Liver (tissue), 9 donors: Measurements from ENCODE around the gene DIPK2A. TPM values are rescaled to one million over a fixed set of nuclear protein-coding genes. Genes with fewer than 3 reads are reported as not detected.

Source experiments
- DNase-seq: peaks from one replicate; pipeline ENCODE4 v3.0.0-alpha.2; 2017; ENCODE audit warnings: low spot score
- H3K27ac ChIP-seq, 2 donors: one replicate each; pipeline ENCODE4 v1.7.0; 2013; ENCODE audit warnings: inconsistent platforms in 2 of 2, low read length in 2 of 2, control low read depth in 1 of 2, low read depth in 1 of 2, mild to moderate bottlenecking in 1 of 2
- H3K27me3 ChIP-seq, 4 donors: one replicate each; pipeline versions ENCODE4 v1.6.1 to v1.7.0; 2013; ENCODE audit warnings: low read length in 3 of 4, inconsistent platforms in 1 of 4, mild to moderate bottlenecking in 1 of 4, moderate library complexity in 1 of 4; ENCODE audit not compliant: control insufficient read depth in 4 of 4, insufficient read depth in 4 of 4
- H3K36me3 ChIP-seq, 4 donors: one replicate each; pipeline versions ENCODE4 v1.6.1 to v1.7.0; 2013; ENCODE audit warnings: low read length in 3 of 4, mild to moderate bottlenecking in 3 of 4, low read depth in 1 of 4, moderate library complexity in 1 of 4; ENCODE audit not compliant: control insufficient read depth in 4 of 4, insufficient read depth in 3 of 4
- H3K4me1 ChIP-seq, 4 donors: one replicate each; pipeline versions ENCODE4 v1.6.1 to v1.7.0; 2013; ENCODE audit warnings: low read length in 3 of 4, mild to moderate bottlenecking in 3 of 4, moderate library complexity in 1 of 4; ENCODE audit not compliant: control insufficient read depth in 4 of 4, insufficient read depth in 4 of 4
- H3K4me3 ChIP-seq, 3 donors: one replicate each; pipeline versions ENCODE4 v1.6.1 to v1.7.0; 2013; ENCODE audit warnings: low read length in 3 of 3, control low read depth in 1 of 3, low read depth in 1 of 3, mild to moderate bottlenecking in 1 of 3
- H3K9ac ChIP-seq, 2 donors: one replicate each; pipeline ENCODE4 v1.7.0; 2013; ENCODE audit warnings: low read length in 2 of 2, mild to moderate bottlenecking in 2 of 2, moderate library complexity in 2 of 2, control low read depth in 1 of 2, low read depth in 1 of 2
- H3K9me3 ChIP-seq, 4 donors: one replicate each; pipeline versions ENCODE4 v1.6.1 to v1.7.0; 2013; ENCODE audit warnings: low read length in 3 of 4; ENCODE audit not compliant: control insufficient read depth in 4 of 4
- CTCF ChIP-seq: fragments of 150-350 bp; IDR thresholded peaks from 2 replicates; pipeline ENCODE4 v1.5.1; 2017; ENCODE audit warnings: improper control_type of control experiment, low read depth, low read length; ENCODE audit not compliant: missing input control
- EGR1 ChIP-seq, 2 donors: IDR thresholded peaks; 2 replicates each; pipeline ENCODE4 v1.6.1; 2016 to 2018; ENCODE audit warnings: antibody characterized with exemption in 2 of 2, low read depth in 2 of 2
- FOXA1 ChIP-seq: IDR thresholded peaks from 2 replicates; pipeline ENCODE4 v1.6.1; 2016; ENCODE audit warnings: antibody characterized with exemption
- FOXA2 ChIP-seq: IDR thresholded peaks from 2 replicates; pipeline ENCODE4 v1.6.1; 2016; ENCODE audit warnings: antibody characterized with exemption
- GABPA ChIP-seq, 2 donors: IDR thresholded peaks in 1 of 2; conservative IDR thresholded peaks in 1 of 2; 2 replicates each; pipeline ENCODE4 v1.6.1; 2016; ENCODE audit warnings: antibody characterized with exemption in 2 of 2, mild to moderate bottlenecking in 1 of 2, moderate library complexity in 1 of 2
- HNF4A ChIP-seq, 2 donors: conservative IDR thresholded peaks; 2 replicates each; pipeline ENCODE4 v1.6.1; 2016; ENCODE audit warnings: antibody characterized with exemption in 2 of 2, mild to moderate bottlenecking in 2 of 2
- HNF4G ChIP-seq: IDR thresholded peaks from 2 replicates; pipeline ENCODE4 v1.6.1; 2016; ENCODE audit warnings: antibody characterized with exemption
- JUND ChIP-seq, 2 donors: IDR thresholded peaks; 2 replicates each; pipeline ENCODE4 v1.6.1; 2016; ENCODE audit warnings: antibody characterized with exemption in 2 of 2
- NR2F2 ChIP-seq: IDR thresholded peaks from 2 replicates; pipeline ENCODE4 v1.6.1; 2016; ENCODE audit warnings: antibody characterized with exemption
- RAD21 ChIP-seq, 2 donors: IDR thresholded peaks; 2 replicates each; pipeline ENCODE4 v1.6.1; 2016; ENCODE audit warnings: antibody characterized with exemption in 2 of 2, mild to moderate bottlenecking in 2 of 2
- RXRA ChIP-seq, 2 donors: IDR thresholded peaks; 2 replicates each; pipeline ENCODE4 v1.6.1; 2017 to 2018; ENCODE audit warnings: antibody characterized with exemption in 2 of 2, mild to moderate bottlenecking in 1 of 2
- SP1 ChIP-seq: IDR thresholded peaks from 2 replicates; pipeline ENCODE4 v1.6.1; 2018; ENCODE audit warnings: antibody characterized with exemption, mild to moderate bottlenecking
- TAF1 ChIP-seq: conservative IDR thresholded peaks from 2 replicates; pipeline ENCODE4 v1.6.1; 2016; ENCODE audit warnings: antibody characterized with exemption, mild to moderate bottlenecking
- YY1 ChIP-seq: IDR thresholded peaks from 2 replicates; pipeline ENCODE4 v1.6.1; 2016; ENCODE audit warnings: antibody characterized with exemption, mild to moderate bottlenecking
- ZBTB33 ChIP-seq: IDR thresholded peaks from 2 replicates; pipeline ENCODE4 v1.6.1; 2016; ENCODE audit warnings: antibody characterized with exemption
- WGBS: extraction: QIAGEN DNeasy Blood & Tissue Kit; methylation state at CpG from one replicate; pipeline ENCODE4 v1.1.7; 2013; 5-methylcytosine and 5-hydroxymethylcytosine counted together
- polyA plus RNA-seq, 2 donors: library from polyadenylated mRNA; stranded (reverse) in 1 of 2; unstranded in 1 of 2; fragments of 200-250 nt in 1 of 2; fragments of >200 nt in 1 of 2; fragmentation: Nextera tagmentation in 1 of 2; extraction: Ambion mirVana in 1 of 2; gene quantifications; one replicate each; pipeline versions ENCODE4 v1.2.1 to v1.2.3, GENCODE V29; 2013 to 2015
- total RNA-seq, 2 donors: library from RNA; depleted of rRNA; stranded (reverse); fragments of >200 nt; gene quantifications; one replicate each; pipeline ENCODE4 v1.2.3, GENCODE V29; 2014
- TF ChIP-seq, protein P1 (sequence below): IDR thresholded peaks from 2 replicates; pipeline ENCODE4 v1.6.1; 2016; ENCODE audit warnings: antibody characterized with exemption
- TF ChIP-seq, protein P2 (sequence below): IDR thresholded peaks from 2 replicates; pipeline ENCODE4 v1.6.1; 2016; ENCODE audit warnings: antibody characterized with exemption
- TF ChIP-seq, protein P3 (sequence below): IDR thresholded peaks from 2 replicates; pipeline ENCODE4 v1.6.1; 2016; ENCODE audit warnings: antibody characterized with exemption, mild to moderate bottlenecking
- donor health status: healthy.
- donor health status: healthy.
- donor health status: healthy.
- donor health status: healthy.
- donor health status: healthy.

Gene DIPK2A
- total and polyA plus RNA-seq, 4 donors, result 4.6 to 81.1 (median 23.4) TPM

DNA sequence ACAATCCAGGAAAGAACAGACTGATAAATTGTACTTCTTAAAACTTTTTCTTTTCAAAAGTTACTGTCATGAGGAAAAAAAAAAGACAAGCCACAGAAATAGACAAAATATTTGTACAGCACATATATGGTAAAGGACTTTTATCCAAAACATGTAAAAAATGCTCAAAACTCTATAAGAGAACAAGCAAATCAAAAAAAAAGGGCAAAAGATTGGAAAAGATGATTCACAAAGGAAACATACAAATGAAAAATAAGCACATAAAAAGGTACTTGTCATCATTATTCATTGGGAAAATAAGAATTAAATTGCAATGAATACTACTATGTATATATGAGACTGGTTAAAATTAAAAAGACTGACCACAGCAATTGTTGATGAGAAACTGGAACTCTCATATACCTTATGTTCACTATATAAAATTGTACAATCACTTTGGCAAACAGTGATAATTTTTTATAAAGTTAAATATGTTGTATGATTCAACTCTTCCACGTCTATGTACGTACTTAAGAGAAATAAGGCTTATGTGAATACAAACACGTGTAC lies 39.7 kb downstream of the DIPK2A start:
- 95% methylated on average over 3 of the region's 3 CpGs for WGBS
- Histone ChIP-seq H3K36me3 (no peaks in the 10 kb centered on the region), H3K9ac (no peak overlapping the region), H3K4me3 (no peak overlapping the region), H3K9me3 (no peaks in the 10 kb centered on the region), H3K27ac (no peak overlapping the region), H3K4me1 (no peaks in the 10 kb centered on the region), H3K27me3 (no peaks in the 10 kb centered on the region)
- no peak for TF ChIP-seq JUND (IDR thresholded peaks at IDR 0.05)
- TF ChIP-seq NR2F2, result no peak
- no peak for TF ChIP-seq FOXA2
- TF ChIP-seq, protein P1, sequence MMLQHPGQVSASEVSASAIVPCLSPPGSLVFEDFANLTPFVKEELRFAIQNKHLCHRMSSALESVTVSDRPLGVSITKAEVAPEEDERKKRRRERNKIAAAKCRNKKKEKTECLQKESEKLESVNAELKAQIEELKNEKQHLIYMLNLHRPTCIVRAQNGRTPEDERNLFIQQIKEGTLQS, result no peak
- TF ChIP-seq SP1, result no peak
- no peak for TF ChIP-seq HNF4G
- TF ChIP-seq RAD21 (IDR thresholded peaks at IDR 0.05), result no peak
- TF ChIP-seq, protein P2, sequence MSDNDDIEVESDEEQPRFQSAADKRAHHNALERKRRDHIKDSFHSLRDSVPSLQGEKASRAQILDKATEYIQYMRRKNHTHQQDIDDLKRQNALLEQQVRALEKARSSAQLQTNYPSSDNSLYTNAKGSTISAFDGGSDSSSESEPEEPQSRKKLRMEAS, result no peak
- no peak for TF ChIP-seq EGR1 (IDR thresholded peaks at IDR 0.05; ENCODE audit: low read depth in 2 of 2)
- TF ChIP-seq HNF4A (conservative IDR thresholded peaks at IDR 0.05), result no peak
- no peak for TF ChIP-seq FOXA1
- TF ChIP-seq, protein P3, sequence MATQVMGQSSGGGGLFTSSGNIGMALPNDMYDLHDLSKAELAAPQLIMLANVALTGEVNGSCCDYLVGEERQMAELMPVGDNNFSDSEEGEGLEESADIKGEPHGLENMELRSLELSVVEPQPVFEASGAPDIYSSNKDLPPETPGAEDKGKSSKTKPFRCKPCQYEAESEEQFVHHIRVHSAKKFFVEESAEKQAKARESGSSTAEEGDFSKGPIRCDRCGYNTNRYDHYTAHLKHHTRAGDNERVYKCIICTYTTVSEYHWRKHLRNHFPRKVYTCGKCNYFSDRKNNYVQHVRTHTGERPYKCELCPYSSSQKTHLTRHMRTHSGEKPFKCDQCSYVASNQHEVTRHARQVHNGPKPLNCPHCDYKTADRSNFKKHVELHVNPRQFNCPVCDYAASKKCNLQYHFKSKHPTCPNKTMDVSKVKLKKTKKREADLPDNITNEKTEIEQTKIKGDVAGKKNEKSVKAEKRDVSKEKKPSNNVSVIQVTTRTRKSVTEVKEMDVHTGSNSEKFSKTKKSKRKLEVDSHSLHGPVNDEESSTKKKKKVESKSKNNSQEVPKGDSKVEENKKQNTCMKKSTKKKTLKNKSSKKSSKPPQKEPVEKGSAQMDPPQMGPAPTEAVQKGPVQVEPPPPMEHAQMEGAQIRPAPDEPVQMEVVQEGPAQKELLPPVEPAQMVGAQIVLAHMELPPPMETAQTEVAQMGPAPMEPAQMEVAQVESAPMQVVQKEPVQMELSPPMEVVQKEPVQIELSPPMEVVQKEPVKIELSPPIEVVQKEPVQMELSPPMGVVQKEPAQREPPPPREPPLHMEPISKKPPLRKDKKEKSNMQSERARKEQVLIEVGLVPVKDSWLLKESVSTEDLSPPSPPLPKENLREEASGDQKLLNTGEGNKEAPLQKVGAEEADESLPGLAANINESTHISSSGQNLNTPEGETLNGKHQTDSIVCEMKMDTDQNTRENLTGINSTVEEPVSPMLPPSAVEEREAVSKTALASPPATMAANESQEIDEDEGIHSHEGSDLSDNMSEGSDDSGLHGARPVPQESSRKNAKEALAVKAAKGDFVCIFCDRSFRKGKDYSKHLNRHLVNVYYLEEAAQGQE, result no peak
- no peak for TF ChIP-seq YY1
- TF ChIP-seq GABPA (IDR thresholded peaks at IDR 0.05 in 1 of 2, conservative IDR thresholded peaks at IDR 0.05 in 1 of 2), result no peak
- TF ChIP-seq ZBTB33, result no peak
- no peak for TF ChIP-seq CTCF
- TF ChIP-seq RXRA (IDR thresholded peaks at IDR 0.05), result no peak
- TF ChIP-seq TAF1, result no peak
- no peak for DNase-seq
